H9 (cell line): ENCODE data around the gene CD28. TPM values are rescaled to one million over a fixed set of nuclear protein-coding genes. Genes with fewer than 3 reads are reported as not detected.

Experiments used
- DNase-seq: peaks from one replicate; pipeline ENCODE4 v3.0.0-alpha.2; 2017
- H2AFZ ChIP-seq: one replicate; pipeline ENCODE4 v1.6.1; 2013; ENCODE audit warnings: mild to moderate bottlenecking, low read length, control low read depth, moderate library complexity
- H2AK5ac ChIP-seq: 2 replicates; pipeline ENCODE4 v1.6.1; 2013; ENCODE audit warnings: low read length, control low read depth, mixed read lengths; ENCODE audit not compliant: insufficient read length
- H2BK120ac ChIP-seq: one replicate; pipeline ENCODE4 v1.6.1; 2013; ENCODE audit warnings: low read depth, mild to moderate bottlenecking, low read length, control low read depth, inconsistent platforms; ENCODE audit not compliant: poor library complexity, severe bottlenecking
- H2BK12ac ChIP-seq: 2 replicates; pipeline ENCODE4 v1.6.1; 2013; ENCODE audit warnings: low read length, control low read depth, mixed read lengths, low read depth; ENCODE audit not compliant: insufficient read length
- H2BK15ac ChIP-seq: 2 replicates; pipeline ENCODE4 v1.6.1; 2013; ENCODE audit warnings: low read depth, low read length, control low read depth
- H2BK20ac ChIP-seq: one replicate; pipeline ENCODE4 v1.6.1; 2013; ENCODE audit warnings: low read depth, mild to moderate bottlenecking, low read length, control low read depth, inconsistent platforms; ENCODE audit not compliant: poor library complexity, severe bottlenecking
- H2BK5ac ChIP-seq: 2 replicates; pipeline ENCODE4 v1.6.1; 2013; ENCODE audit warnings: low read length, control low read depth, mixed read lengths; ENCODE audit not compliant: insufficient read length
- H3K14ac ChIP-seq: 2 replicates; pipeline ENCODE4 v1.6.1; 2013; ENCODE audit warnings: low read length, control low read depth; ENCODE audit not compliant: insufficient read depth
- H3K18ac ChIP-seq: 2 replicates; pipeline ENCODE4 v1.6.1; 2013; ENCODE audit warnings: low read depth, mild to moderate bottlenecking, mixed read lengths, low read length, control low read depth; ENCODE audit not compliant: insufficient read length
- H3K23ac ChIP-seq: 2 replicates; pipeline ENCODE4 v1.6.1; 2013; ENCODE audit warnings: low read length, control low read depth, mixed read lengths, low read depth; ENCODE audit not compliant: insufficient read length
- H3K23me2 ChIP-seq: 2 replicates; pipeline ENCODE4 v1.6.1; 2013; ENCODE audit warnings: low read depth, mild to moderate bottlenecking, mixed read lengths, low read length, control low read depth; ENCODE audit not compliant: insufficient read length, poor library complexity, severe bottlenecking
- H3K27ac ChIP-seq: 2 replicates; pipeline ENCODE4 v1.5.1; 2013; ENCODE audit warnings: low read length, control low read depth, mixed read lengths, low read depth; ENCODE audit not compliant: insufficient read length
- H3K27me3 ChIP-seq: 2 replicates; pipeline ENCODE4 v1.6.1; 2013; ENCODE audit warnings: low read length, control low read depth, inconsistent platforms; ENCODE audit not compliant: insufficient read depth
- H3K4ac ChIP-seq: 2 replicates; pipeline ENCODE4 v1.6.1; 2013; ENCODE audit warnings: low read depth, mild to moderate bottlenecking, control low read depth, inconsistent platforms, low read length, moderate library complexity
- H3K4me1 ChIP-seq: 2 replicates; pipeline ENCODE4 v1.6.1; 2013; ENCODE audit warnings: low read length, control low read depth, inconsistent platforms; ENCODE audit not compliant: insufficient read depth
- H3K4me2 ChIP-seq: 2 replicates; pipeline ENCODE4 v1.6.1; 2013; ENCODE audit warnings: low read length, control low read depth, mixed read lengths; ENCODE audit not compliant: insufficient read length, insufficient read depth
- H3K56ac ChIP-seq: 2 replicates; pipeline ENCODE4 v1.6.1; 2013; ENCODE audit warnings: low read depth, mild to moderate bottlenecking, mixed read lengths, low read length, control low read depth; ENCODE audit not compliant: insufficient read length
- H3K79me1 ChIP-seq: 2 replicates; pipeline ENCODE4 v1.6.1; 2013; ENCODE audit warnings: low read depth, mild to moderate bottlenecking, moderate library complexity, low read length, control low read depth, inconsistent platforms; ENCODE audit not compliant: insufficient read depth, poor library complexity, severe bottlenecking
- H3K79me2 ChIP-seq: 2 replicates; pipeline ENCODE4 v1.6.1; 2013; ENCODE audit warnings: low read length, control low read depth, inconsistent platforms; ENCODE audit not compliant: insufficient read depth
- H3K9ac ChIP-seq: 2 replicates; pipeline ENCODE4 v1.6.1; 2013; ENCODE audit warnings: low read length, control low read depth, mixed read lengths; ENCODE audit not compliant: insufficient read length; ENCODE audit errors: extremely low read depth
- H3K9me3 ChIP-seq: one replicate; pipeline ENCODE4 v1.6.1; 2013; ENCODE audit warnings: low read depth, low read length, inconsistent platforms; ENCODE audit not compliant: control insufficient read depth
- H3T11ph ChIP-seq: one replicate; pipeline ENCODE4 v1.6.1; 2013; ENCODE audit warnings: mild to moderate bottlenecking, low read length, control low read depth, inconsistent platforms
- H4K20me1 ChIP-seq: one replicate; pipeline ENCODE4 v1.6.1; 2013; ENCODE audit not compliant: control insufficient read depth, insufficient read length, insufficient read depth
- H4K5ac ChIP-seq: 2 replicates; pipeline ENCODE4 v1.6.1; 2013; ENCODE audit warnings: low read depth, mild to moderate bottlenecking, mixed read lengths, low read length, control low read depth; ENCODE audit not compliant: insufficient read length
- H4K8ac ChIP-seq: replicated peaks from 2 replicates; pipeline ENCODE4 v1.6.1; 2013; ENCODE audit warnings: low read length, control low read depth, mixed read lengths, low read depth; ENCODE audit not compliant: insufficient read length
- H4K91ac ChIP-seq: 2 replicates; pipeline ENCODE4 v1.6.1; 2013; ENCODE audit warnings: low read depth, mild to moderate bottlenecking, moderate library complexity, mixed read lengths, low read length, control low read depth; ENCODE audit not compliant: insufficient read length
- H3K27ac Mint-ChIP-seq, 3 experiments: 2 replicates in 2 of 3; 3 replicates in 1 of 3; pipeline ENCODE4 v1.8.0; 2020 to 2021; ENCODE audit warnings: mixed read lengths in 3 of 3, mild to moderate bottlenecking in 1 of 3, moderate library complexity in 1 of 3
- H3K27me3 Mint-ChIP-seq: 2 replicates; pipeline ENCODE4 v1.8.0; 2021; ENCODE audit warnings: low read depth, mild to moderate bottlenecking, moderate library complexity, mixed read lengths
- H3K36me3 Mint-ChIP-seq, 3 experiments: 2 replicates in 2 of 3; 3 replicates in 1 of 3; pipeline ENCODE4 v1.8.0; 2020 to 2021; ENCODE audit warnings: low read depth in 3 of 3, mixed read lengths in 3 of 3; ENCODE audit not compliant: insufficient read depth in 1 of 3
- H3K4me1 Mint-ChIP-seq, 2 experiments: 2 replicates each; pipeline ENCODE4 v1.8.0; 2020; ENCODE audit warnings: mixed read lengths in 2 of 2
- H3K4me3 Mint-ChIP-seq, 2 experiments: 2 replicates in 1 of 2; 3 replicates in 1 of 2; pipeline ENCODE4 v1.8.0; 2020 to 2021; ENCODE audit warnings: mild to moderate bottlenecking in 2 of 2, mixed read lengths in 2 of 2, moderate library complexity in 1 of 2
- H3K9me3 Mint-ChIP-seq, 2 experiments: 2 replicates in 1 of 2; 3 replicates in 1 of 2; pipeline ENCODE4 v1.8.0; 2020; ENCODE audit warnings: mild to moderate bottlenecking in 2 of 2, mixed read lengths in 2 of 2, moderate library complexity in 1 of 2
- WGBS: extraction: QIAGEN DNeasy Blood & Tissue Kit; methylation state at CpG from one replicate; pipeline ENCODE4 v1.1.7; 2013; ENCODE audit warnings: missing lambda C conversion rate, low lambda C conversion rate, mixed read lengths; ENCODE audit not compliant: insufficient read length; ENCODE audit errors: extremely low coverage; 5-methylcytosine and 5-hydroxymethylcytosine counted together
- total RNA-seq: library from RNA; stranded (reverse); gene quantifications from 2 replicates; pipeline ENCODE4 v1.2.1, GENCODE V29; 2021
- TF ChIP-seq, protein P1 (sequence below): fragments of 200-600 bp; sonication (generic); conservative IDR thresholded peaks from 3 replicates; pipeline ENCODE4 v1.8.0; 2021; ENCODE audit warnings: antibody characterized with exemption, mild to moderate bottlenecking

Gene CD28
- total RNA-seq, 1 experiment from 2014 or later, result not detected

DNA sequence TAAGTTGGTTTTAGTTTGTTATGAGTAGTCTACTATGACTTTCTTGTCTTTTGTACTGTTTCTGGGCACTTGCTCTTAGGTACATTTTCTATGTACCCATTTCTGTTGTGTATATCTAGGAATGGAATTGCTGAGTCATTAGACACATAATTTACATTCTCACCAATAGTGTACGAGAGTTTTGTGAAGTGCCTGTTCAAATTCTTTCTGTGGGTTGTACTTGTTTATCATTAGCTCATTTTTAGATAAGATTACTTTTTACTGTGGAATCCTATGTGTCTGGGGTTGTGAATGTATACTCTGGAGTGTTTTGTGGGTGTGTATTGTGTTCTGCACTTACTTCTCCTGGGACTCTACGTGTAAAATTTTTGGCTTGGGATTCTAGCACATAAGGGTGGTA lies 36.6 kb upstream of the CD28 start:
- H2BK15ac ChIP-seq, result no peak overlapping the region
- no peaks in the 10 kb centered on the region; the same call in 1 of the 2 replicates for H3K27me3 Mint-ChIP-seq
- peaks cover 5% of the 10 kb centered on the region in 2 experiments; a peak in 3 of 5 replicates for H3K9me3 Mint-ChIP-seq
- H3K4me1 ChIP-seq, result no peaks in the 10 kb centered on the region
- H3K4me1 Mint-ChIP-seq, result peaks cover 2 to 3% of the 10 kb centered on the region in 2 experiments
- no peak overlapping the region for H2BK5ac ChIP-seq
- H3K14ac ChIP-seq, result no peak overlapping the region
- H3K27ac Mint-ChIP-seq, result no peak overlapping the region
- H3K4me3 Mint-ChIP-seq, result no peak overlapping the region
- H3K18ac ChIP-seq, result no peak overlapping the region
- no peak overlapping the region for H2AFZ ChIP-seq
- WGBS, result no CpG with 5 or more reads among the region's 2 CpGs
- no peak overlapping the region for H3K4me2 ChIP-seq
- no peaks in the 10 kb centered on the region for H3K23me2 ChIP-seq
- H3K9ac ChIP-seq, result no peak overlapping the region
- H4K8ac ChIP-seq, result no peak overlapping the region
- DNase-seq, result no peak
- TF ChIP-seq, protein P1, sequence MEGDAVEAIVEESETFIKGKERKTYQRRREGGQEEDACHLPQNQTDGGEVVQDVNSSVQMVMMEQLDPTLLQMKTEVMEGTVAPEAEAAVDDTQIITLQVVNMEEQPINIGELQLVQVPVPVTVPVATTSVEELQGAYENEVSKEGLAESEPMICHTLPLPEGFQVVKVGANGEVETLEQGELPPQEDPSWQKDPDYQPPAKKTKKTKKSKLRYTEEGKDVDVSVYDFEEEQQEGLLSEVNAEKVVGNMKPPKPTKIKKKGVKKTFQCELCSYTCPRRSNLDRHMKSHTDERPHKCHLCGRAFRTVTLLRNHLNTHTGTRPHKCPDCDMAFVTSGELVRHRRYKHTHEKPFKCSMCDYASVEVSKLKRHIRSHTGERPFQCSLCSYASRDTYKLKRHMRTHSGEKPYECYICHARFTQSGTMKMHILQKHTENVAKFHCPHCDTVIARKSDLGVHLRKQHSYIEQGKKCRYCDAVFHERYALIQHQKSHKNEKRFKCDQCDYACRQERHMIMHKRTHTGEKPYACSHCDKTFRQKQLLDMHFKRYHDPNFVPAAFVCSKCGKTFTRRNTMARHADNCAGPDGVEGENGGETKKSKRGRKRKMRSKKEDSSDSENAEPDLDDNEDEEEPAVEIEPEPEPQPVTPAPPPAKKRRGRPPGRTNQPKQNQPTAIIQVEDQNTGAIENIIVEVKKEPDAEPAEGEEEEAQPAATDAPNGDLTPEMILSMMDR, result no peak
- H3K27ac ChIP-seq, result no peak overlapping the region
- H3K36me3 Mint-ChIP-seq, result peaks cover 3 to 5% (median 4%) of the 10 kb centered on the region in 3 experiments; a peak in 2 of 7 replicates
- no peaks in the 10 kb centered on the region for H4K20me1 ChIP-seq
- H3K79me1 ChIP-seq, result no peaks in the 10 kb centered on the region
- H2BK20ac ChIP-seq, result no peak overlapping the region
- no peak overlapping the region for H3T11ph ChIP-seq
- H3K23ac ChIP-seq, result no peak overlapping the region
- H3K27me3 ChIP-seq, result no peaks in the 10 kb centered on the region
- no peak overlapping the region for H3K56ac ChIP-seq
- no peak overlapping the region for H4K91ac ChIP-seq
- no peak overlapping the region for H4K5ac ChIP-seq
- no peak overlapping the region for H2AK5ac ChIP-seq
- H3K79me2 ChIP-seq, result no peaks in the 10 kb centered on the region
- H2BK120ac ChIP-seq, result no peak overlapping the region
- no peak overlapping the region for H2BK12ac ChIP-seq
- H3K4ac ChIP-seq, result no peak overlapping the region
- no peaks in the 10 kb centered on the region for H3K9me3 ChIP-seq
